GM21528 (cell line): ENCODE measurements around the gene RGR.

Experiments
- ATAC-seq: cut with Tn5 transposase; IDR thresholded peaks from one replicate; pipeline ENCODE4 v1.9.1; 2021; ENCODE audit warnings: mild to moderate bottlenecking, moderate library complexity; ENCODE audit not compliant: unreplicated experiment, low FRiP score

The RGR gene

DNA sequence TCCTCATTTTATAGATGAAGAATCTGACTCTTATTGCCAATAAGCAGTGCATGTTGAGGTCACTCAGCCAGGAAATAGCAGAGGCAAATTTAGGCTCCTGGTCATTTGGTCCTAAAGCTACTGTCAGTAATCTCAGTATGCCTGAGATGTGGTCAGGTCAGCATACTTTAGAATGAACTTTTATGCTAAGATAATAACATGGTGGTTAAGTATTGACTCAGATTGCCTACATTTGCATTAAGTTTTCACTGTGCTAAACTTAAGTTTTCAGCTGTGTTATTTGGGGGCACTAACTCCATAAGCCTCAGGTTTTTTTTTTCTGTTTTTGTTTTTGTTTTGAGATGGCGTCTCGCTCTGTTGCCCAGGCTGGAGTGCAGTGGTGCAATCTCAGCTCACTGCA is 47.6 kb downstream of the RGR start:
- ATAC-seq: no peak

DNA sequence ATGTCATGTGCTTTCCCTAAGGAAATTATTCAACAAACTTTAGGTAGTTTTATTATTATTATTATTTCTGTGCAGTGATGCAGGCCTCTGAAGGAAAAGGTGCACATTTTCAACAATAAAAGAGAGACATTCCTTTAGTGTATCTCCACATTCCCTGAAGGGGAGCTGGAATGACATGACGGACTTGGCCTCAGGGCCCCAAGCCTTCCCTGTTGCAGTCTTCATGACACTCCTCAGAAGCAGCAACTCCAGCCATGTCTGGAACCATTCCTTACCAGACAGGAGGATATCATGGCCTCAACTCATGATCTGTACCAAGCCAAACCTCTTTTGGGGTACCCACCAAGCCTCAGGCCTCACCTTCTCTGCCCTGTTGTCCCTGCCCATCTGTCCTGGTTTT is 48.3 kb downstream of the RGR start:
- ATAC-seq: no peak

DNA sequence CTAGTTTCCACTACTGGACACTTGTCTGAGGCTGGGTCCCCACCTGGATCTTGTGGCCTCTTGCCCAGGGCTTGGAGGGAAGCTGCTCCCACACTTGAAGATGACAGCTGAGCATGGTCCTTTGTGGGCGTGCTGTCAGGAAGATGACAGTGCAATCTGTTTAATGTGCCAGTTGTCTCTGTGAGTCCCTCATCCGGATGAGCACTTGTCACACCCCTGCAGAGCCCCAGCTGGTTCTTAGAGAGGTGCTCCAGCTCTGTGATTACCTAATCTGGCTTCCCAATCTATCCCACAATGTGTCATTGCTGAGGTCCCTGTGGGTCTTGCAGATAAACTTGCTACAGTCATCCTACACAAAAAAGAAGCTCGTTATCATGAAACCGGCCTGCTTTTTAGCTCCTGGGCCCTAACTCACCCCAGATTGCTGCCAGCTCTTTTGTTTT is 48.7 kb downstream of the RGR start:
- no peak for ATAC-seq

DNA sequence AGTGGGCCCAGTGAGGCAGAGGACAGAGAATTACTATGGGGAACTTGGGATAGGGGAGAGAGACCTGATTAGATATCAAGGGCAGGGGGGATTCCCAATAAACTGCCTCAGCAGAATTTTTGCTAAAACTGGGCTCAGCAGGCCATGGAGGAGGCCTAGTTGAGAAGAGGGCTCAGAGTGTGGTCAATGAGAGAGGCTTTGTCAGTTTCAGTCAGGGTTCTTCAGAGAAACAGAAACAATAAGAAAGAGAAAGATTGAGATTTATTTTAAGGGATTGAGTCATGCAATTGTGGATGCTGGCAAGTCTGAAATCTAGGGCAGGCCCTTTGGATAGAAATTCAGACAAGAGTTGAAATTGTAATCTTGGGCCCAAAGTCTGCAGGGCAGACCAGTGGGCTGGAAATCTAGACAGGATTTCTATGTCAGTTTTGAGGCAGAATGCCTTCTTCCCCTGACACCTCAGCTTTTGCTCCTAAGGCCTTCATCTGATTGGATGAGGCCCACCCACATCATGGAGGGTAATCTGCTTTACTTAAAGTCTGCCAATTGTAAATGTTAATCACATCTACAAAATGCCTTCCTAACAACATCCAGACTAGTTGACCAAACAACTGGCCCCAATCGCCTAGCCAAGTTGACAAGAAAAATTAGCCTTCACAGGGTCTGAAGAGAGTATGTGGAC is 50.1 kb downstream of the RGR start:
- ATAC-seq: no peak

DNA sequence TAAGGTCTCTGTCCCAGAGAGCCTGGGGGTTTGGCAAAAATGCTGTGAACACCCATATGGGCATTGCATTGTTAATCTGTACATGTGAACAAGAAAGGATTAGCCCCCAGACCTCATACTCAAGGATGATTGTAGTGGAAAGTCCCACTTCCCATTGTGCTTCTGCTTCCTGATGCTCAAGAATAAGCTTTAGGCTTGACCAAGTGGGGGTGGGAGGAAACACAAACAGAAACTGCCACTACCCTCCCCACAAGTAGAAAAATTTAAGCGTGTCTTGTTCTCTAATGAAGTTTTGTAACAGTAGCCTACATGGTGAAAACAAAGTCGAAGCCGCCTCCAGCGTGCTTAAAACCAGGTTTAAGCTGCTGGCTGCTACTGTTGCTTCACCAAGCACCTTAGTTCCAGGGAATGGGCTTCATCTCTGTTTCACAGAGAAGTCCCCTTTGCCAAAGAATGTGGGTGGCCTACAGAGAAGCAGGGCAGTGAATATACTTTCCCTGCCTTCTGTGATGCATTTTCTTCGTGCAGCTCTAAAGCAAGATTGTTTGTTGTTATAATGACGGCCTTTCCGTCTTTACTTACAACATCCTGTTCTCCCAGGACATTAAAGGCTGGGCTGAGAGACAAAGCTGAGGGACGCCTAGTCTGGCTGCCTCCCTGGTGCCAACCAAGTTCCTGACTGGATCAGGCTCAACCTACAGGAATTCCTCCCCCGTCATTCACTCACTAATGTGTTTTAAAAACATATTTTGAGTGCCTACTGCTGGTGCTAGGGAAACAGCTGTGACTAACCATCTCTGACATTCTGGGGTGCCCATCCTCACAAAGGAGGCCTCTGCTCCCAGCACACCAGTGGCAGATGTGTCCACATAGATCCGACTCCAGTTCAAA is 51.5 kb downstream of the RGR start:
- no peak for ATAC-seq

- no peak for ATAC-seq
Observed at GRCh38 chr10:84298057-84298456, 53.2 kb downstream of the RGR start.

GRCh38 chr10:84302223-84302622 is 57.4 kb downstream of the RGR start:
- no peak for ATAC-seq

- no peak for ATAC-seq
Observed at GRCh38 chr10:84306751-84307384, 62.0 kb downstream of the RGR start.

DNA sequence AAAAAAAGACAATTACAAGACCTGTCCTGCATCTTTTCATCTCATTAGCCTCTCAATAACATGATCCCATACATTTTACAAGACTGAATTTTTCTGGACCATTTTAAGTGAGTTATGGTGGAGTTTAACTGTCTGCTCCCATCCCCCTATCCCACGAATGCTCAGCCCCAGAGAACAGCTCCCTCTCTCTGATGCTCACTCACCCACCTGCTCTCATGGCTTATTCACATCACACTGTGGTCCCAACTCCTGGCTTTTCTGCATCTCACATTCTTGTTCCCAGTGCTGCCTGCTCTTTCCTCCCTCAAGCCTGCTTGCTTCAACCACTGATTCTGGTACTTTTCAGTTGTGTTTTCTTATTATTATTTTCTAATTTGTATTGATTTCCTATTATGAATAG is 63.2 kb downstream of the RGR start:
- no peak for ATAC-seq

DNA sequence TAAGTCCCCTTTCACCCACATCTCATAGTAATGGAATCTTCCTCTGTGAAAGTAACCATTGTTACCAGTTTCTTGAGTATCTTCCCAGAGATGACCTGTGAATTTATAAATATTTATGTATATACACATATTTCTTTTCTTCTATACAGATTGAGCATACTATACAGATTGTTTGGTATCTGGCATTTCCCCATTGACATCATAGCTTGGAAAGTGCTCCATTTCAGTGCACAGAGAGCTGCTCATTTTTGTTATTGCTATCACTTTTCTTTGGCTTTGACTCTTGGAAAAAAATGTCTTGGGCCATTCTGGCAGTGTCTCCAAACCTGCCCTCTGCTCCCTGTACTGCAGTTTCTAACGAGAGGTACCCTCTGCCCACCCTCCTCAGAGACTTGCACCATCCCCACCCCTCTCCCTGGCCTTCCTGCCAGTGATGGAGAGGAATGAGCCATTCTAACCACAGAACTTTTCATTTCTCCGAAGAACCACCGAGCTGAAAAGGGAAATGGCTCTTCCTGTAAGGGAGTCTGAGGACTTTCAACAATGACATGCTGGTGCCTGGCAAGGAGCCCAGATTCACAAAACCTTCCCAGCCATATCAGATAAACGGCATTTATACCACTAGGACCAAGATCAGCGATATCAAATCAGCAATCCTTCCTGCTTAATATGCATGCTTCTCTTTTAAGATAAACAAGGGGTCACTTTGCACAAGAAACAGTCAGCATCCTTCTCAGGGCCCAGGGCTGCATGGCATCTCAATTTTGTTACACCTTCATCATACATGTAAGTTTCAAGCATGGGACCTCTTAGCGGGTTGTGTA is 63.8 kb downstream of the RGR start:
- no peak for ATAC-seq
